Measurements from ENCODE around the gene ATAT1. TPM values are rescaled to one million over a fixed set of nuclear protein-coding genes. Genes with fewer than 3 reads are reported as not detected.

ATAT1 gene
- total and polyA plus RNA-seq, 9 of the 15 experiments (the other 6 are each of a cell fraction or from before 2014, with no cell fraction given) = 0.65 to 5.8 (median 1.6) TPM

GRCh38 chr6:30686908-30687658 is 60.4 kb downstream of the ATAT1 start (continued):
- TF ChIP-seq HNRNPLL (IDR thresholded peaks at IDR 0.05; ENCODE audit: low read depth, low read length, poor library complexity, severe bottlenecking) = peak; percentile 17
- peak; percentile 63; the same call in 1 of the 2 replicates for TF ChIP-seq EP300 (IDR thresholded peaks at IDR 0.05; ENCODE audit: low read length)
- TF ChIP-seq SIRT6 (IDR thresholded peaks at IDR 0.05; ENCODE audit: low read depth, low read length) = no peak
- TF ChIP-seq PHF21A (IDR thresholded peaks at IDR 0.05; ENCODE audit: borderline replicate concordance, low read depth) = peak; percentile 98
- peak; percentile 85 for TF ChIP-seq POLR2G (IDR thresholded peaks at IDR 0.05; ENCODE audit: low read depth, low read length)
- TF ChIP-seq MITF (IDR thresholded peaks at IDR 0.05) = peak; percentile 85; the same call in 1 of the 2 replicates
- 0 out of 2 replicates have a peak, but pooled peaks have one; percentile 47 for TF ChIP-seq PTBP1 (IDR thresholded peaks at IDR 0.05; ENCODE audit: low read depth, low read length)
- TF ChIP-seq NBN (IDR thresholded peaks at IDR 0.05; ENCODE audit: low read depth) = 0 out of 2 replicates have a peak, but pooled peaks have one; percentile 84
- no peak for TF ChIP-seq ATF6 (CRISPR knock-in tag; IDR thresholded peaks at IDR 0.05)
- TF ChIP-seq ZBTB2 (IDR thresholded peaks at IDR 0.05) = peak; percentile 94
- 0 out of 2 replicates have a peak, but pooled peaks have one; percentile 4 for TF ChIP-seq TFE3 (CRISPR knock-in tag; IDR thresholded peaks at IDR 0.05)
- TF ChIP-seq KDM5B (IDR thresholded peaks at IDR 0.05; ENCODE audit: insufficient replicate concordance, low read depth, low read length) = peak; percentile 77

Data from K562 (cell line).